T-cell (primary cell): Measurements from ENCODE around the gene SENP6. TPM values are rescaled to one million over a fixed set of nuclear protein-coding genes. Genes with fewer than 3 reads are reported as not detected.
"Not testable (repeated sequence)": the region's sequence is repeated elsewhere in the genome, so short reads cannot be mapped to it uniquely, and the experiment has no call there.

Source experiments
- ATAC-seq, 4 experiments: fragments of 200-7000 bp in 3 of 4; fragments of 150-1000 bp in 1 of 4; cut with Tn5 transposase; replicated peaks in 1 of 4; 1 replicate in 3 of 4; 2 replicates in 1 of 4; pipeline ENCODE4 v1.10.0; 2021; ENCODE audit warnings: moderate library complexity in 3 of 4, mild to moderate bottlenecking in 2 of 4, moderate number of reproducible peaks in 1 of 4
- CTCF ChIA-PET, 2 donors: fragments of 300-600 bp; sonication (Branson Sonifier 250); formaldehyde crosslinking; loops; one replicate each; lab custom pipeline; 2022; ENCODE audit warnings: antibody characterized with exemption in 2 of 2; lab: Charles Lee
- POLR2A ChIA-PET, 2 donors: fragments of 300-600 bp; sonication (Branson Sonifier 250); formaldehyde crosslinking; loops; one replicate each; lab custom pipeline; 2022; ENCODE audit warnings: antibody characterized with exemption in 2 of 2; lab: Charles Lee
- DNase-seq, 35 experiments: peaks; one replicate each; pipeline versions ENCODE4 v3.0.0 to v3.0.0-alpha.2; 2013 to 2023
- H3K27ac ChIP-seq: one replicate; pipeline ENCODE4 v1.5.1; 2013; ENCODE audit warnings: low read length
- H3K27me3 ChIP-seq, 2 experiments: replicated peaks in 1 of 2; 1 replicate in 1 of 2; 2 replicates in 1 of 2; pipeline versions ENCODE4 v1.6.1 to v1.7.0; 2013; ENCODE audit warnings: low read length in 1 of 2, mixed read lengths in 1 of 2; ENCODE audit not compliant: control insufficient read depth in 2 of 2, insufficient read depth in 2 of 2; ENCODE audit errors: extremely low read depth in 1 of 2
- H3K36me3 ChIP-seq, 2 donors: 1 replicate in 1 of 2; 2 replicates in 1 of 2; pipeline versions ENCODE4 v1.6.1 to v1.7.0; 2013; ENCODE audit warnings: low read length in 1 of 2; ENCODE audit not compliant: control insufficient read depth in 2 of 2, insufficient read depth in 1 of 2; ENCODE audit errors: extremely low read depth in 1 of 2
- H3K4me1 ChIP-seq, 2 experiments: 1 replicate in 1 of 2; 2 replicates in 1 of 2; pipeline versions ENCODE4 v1.6.1 to v1.7.0; 2013; ENCODE audit warnings: low read length in 2 of 2, mixed read lengths in 1 of 2; ENCODE audit not compliant: insufficient read depth in 2 of 2, control insufficient read depth in 1 of 2; ENCODE audit errors: extremely low read depth in 1 of 2
- H3K4me3 ChIP-seq, 2 donors: 1 replicate in 1 of 2; 2 replicates in 1 of 2; pipeline versions ENCODE4 v1.5.1 to v1.7.0; 2013; ENCODE audit warnings: mild to moderate bottlenecking in 2 of 2, low read length in 1 of 2, moderate library complexity in 1 of 2; ENCODE audit not compliant: control insufficient read depth in 1 of 2; ENCODE audit errors: extremely low read depth in 1 of 2
- H3K9me3 ChIP-seq: 2 replicates; pipeline ENCODE4 v1.7.0; 2013
- H3K27ac Mint-ChIP-seq, 2 donors: one replicate each; pipeline ENCODE4 v1.8.0; 2020 to 2021; ENCODE audit warnings: mild to moderate bottlenecking in 2 of 2, mixed read lengths in 2 of 2
- H3K27me3 Mint-ChIP-seq, 2 donors: one replicate each; pipeline ENCODE4 v1.8.0; 2021 to 2022; ENCODE audit warnings: mixed read lengths in 2 of 2
- H3K36me3 Mint-ChIP-seq: one replicate; pipeline ENCODE4 v1.8.0; 2021; ENCODE audit warnings: mixed read lengths
- H3K4me1 Mint-ChIP-seq, 3 donors: one replicate each; pipeline ENCODE4 v1.8.0; 2020 to 2022; ENCODE audit warnings: mixed read lengths in 3 of 3, mild to moderate bottlenecking in 1 of 3
- H3K4me3 Mint-ChIP-seq, 3 donors: one replicate each; pipeline ENCODE4 v1.8.0; 2020 to 2022; ENCODE audit warnings: mild to moderate bottlenecking in 3 of 3, mixed read lengths in 3 of 3, moderate library complexity in 3 of 3
- H3K9me3 Mint-ChIP-seq, 3 donors: one replicate each; pipeline ENCODE4 v1.8.0; 2020 to 2022; ENCODE audit warnings: mixed read lengths in 3 of 3
- WGBS: methylation state at CpG from one replicate; pipeline ENCODE4 v1.1.5; 2013; ENCODE audit warnings: missing lambda C conversion rate; ENCODE audit not compliant: insufficient coverage; 5-methylcytosine and 5-hydroxymethylcytosine counted together
- total RNA-seq, 35 experiments: library from RNA in 6 of 35; stranded (reverse) in 6 of 35; fragments of 120-200 nt in 1 of 35; gene quantifications; one replicate each; pipeline versions ENCODE4 v1.2.1 to v1.2.4 and lab custom pipeline; 2013 to 2026

Gene SENP6
- total RNA-seq, 5 donors from 2014 or later (not counting 1 experiment from before 2014, with no cell fraction given): 103 to 119 (median 111) TPM

- no peak for ATAC-seq
- no peak overlapping the region for H3K4me3 Mint-ChIP-seq
- no peak overlapping the region for H3K4me3 ChIP-seq
These were observed 92.7 kb downstream of the SENP6 start for GRCh38 chr6:75694406-75694805.

DNA sequence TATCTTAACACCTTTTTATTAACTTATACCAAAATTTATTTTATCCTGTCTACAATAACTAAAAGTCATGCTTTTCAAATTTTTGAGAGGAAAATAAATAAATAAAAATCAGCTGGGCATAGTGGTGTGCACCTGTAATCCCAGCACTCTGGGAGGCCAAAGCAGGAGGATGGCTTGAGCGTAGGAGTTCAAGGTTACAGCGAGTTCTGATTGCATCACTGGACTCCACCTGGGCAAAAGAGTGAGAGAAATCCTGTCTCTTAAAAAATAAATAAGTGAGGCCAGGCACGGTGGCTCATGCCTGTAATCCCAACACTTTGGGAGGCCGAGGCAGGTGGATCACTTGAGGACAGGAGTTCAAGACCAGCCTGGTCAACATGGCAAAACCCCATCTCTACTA is 106.7 kb downstream of the SENP6 start:
- H3K36me3 Mint-ChIP-seq: peaks cover 44% of the 10 kb centered on the region
- H3K9me3 ChIP-seq, H3K27me3 ChIP-seq, H3K27me3 Mint-ChIP-seq, H3K4me1 ChIP-seq, ATAC-seq, H3K4me3 ChIP-seq, H3K27ac ChIP-seq, H3K9me3 Mint-ChIP-seq, CTCF ChIA-PET, H3K27ac Mint-ChIP-seq, DNase-seq, H3K4me1 Mint-ChIP-seq, H3K4me3 Mint-ChIP-seq: not testable (repeated sequence)
- H3K36me3 ChIP-seq: peaks cover 0 to 35% of the 10 kb centered on the region in 2 donors
- POLR2A ChIA-PET: interaction anchor here in 1 of 2 donors (0.6 kb wide), 1 partner anchor 1764 kb away, joined by 4 read pairs; no protein-coding TSS in a partner anchor
- WGBS: 100% methylated on average over 3 of the region's 4 CpGs

More at GRCh38 chr6:75694406-75694805, 92.7 kb downstream of the SENP6 start:
- H3K27ac ChIP-seq: no peak overlapping the region
- no peaks in the 10 kb centered on the region for H3K4me1 ChIP-seq
- no peak for DNase-seq
- peaks cover 36% of the 10 kb centered on the region for H3K36me3 Mint-ChIP-seq
- H3K9me3 Mint-ChIP-seq: no peaks in the 10 kb centered on the region
- no peaks in the 10 kb centered on the region for H3K4me1 Mint-ChIP-seq
- no peak overlapping the region for H3K27ac Mint-ChIP-seq
- no peaks in the 10 kb centered on the region for H3K9me3 ChIP-seq
- peaks cover 3 to 18% of the 10 kb centered on the region in 2 donors for H3K36me3 ChIP-seq
- H3K27me3 ChIP-seq: no peaks in the 10 kb centered on the region
- ChIA-PET POLR2A (no interaction called here), CTCF (no interaction called here)
- no peaks in the 10 kb centered on the region for H3K27me3 Mint-ChIP-seq

DNA sequence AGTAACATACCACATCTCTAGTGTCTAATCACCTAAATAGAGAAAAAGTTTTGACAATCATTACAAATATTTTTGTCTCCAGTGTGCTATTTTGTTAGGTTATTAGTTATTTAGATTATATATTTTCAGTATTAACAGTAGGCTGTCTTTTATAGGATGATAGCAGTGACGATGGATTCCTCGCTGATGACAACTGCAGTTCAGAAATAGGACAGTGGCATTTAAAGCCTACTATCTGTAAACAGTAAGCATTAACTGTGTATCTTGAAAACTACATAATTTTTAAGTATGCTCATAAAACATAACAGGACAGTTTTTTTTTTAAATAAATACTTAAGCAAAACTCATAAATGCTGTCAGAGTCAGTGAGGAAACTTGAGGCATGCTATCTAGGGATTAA is 109.5 kb downstream of the SENP6 start:
- Histone ChIP-seq H3K27me3 (no peaks in the 10 kb centered on the region), H3K9me3 (no peaks in the 10 kb centered on the region), H3K4me1 (no peaks in the 10 kb centered on the region), H3K27ac (no peak overlapping the region), H3K36me3 (peaks cover 0 to 52% of the 10 kb centered on the region in 2 donors), H3K4me3 (no peak overlapping the region)
- H3K27ac Mint-ChIP-seq: no peak overlapping the region
- no peak overlapping the region for H3K4me3 Mint-ChIP-seq
- peaks cover 44% of the 10 kb centered on the region for H3K36me3 Mint-ChIP-seq
- DNase-seq: no peak
- no CpG with 5 or more reads among the region's 2 CpGs for WGBS
- no peaks in the 10 kb centered on the region for H3K27me3 Mint-ChIP-seq
- ChIA-PET CTCF (no interaction called here), POLR2A (no interaction called here)
- no peak for ATAC-seq
- H3K9me3 Mint-ChIP-seq: no peaks in the 10 kb centered on the region
- H3K4me1 Mint-ChIP-seq: no peaks in the 10 kb centered on the region

GRCh38 chr6:75719133-75719532 is 117.5 kb downstream of the SENP6 start:
- Histone ChIP-seq H3K9me3 (no peaks in the 10 kb centered on the region), H3K36me3 (peaks cover 0 to 15% of the 10 kb centered on the region in 2 donors), H3K4me1 (no peaks in the 10 kb centered on the region), H3K27ac (no peak overlapping the region), H3K27me3 (no peaks in the 10 kb centered on the region), H3K4me3 (no peak overlapping the region)
- 100% methylated on average over 3 of the region's 3 CpGs for WGBS
- Mint-ChIP-seq H3K9me3 (no peaks in the 10 kb centered on the region), H3K4me1 (no peaks in the 10 kb centered on the region), H3K36me3 (peaks cover 14% of the 10 kb centered on the region), H3K4me3 (no peak overlapping the region), H3K27me3 (no peaks in the 10 kb centered on the region), H3K27ac (no peak overlapping the region)
- CTCF ChIA-PET: no interaction called here
- POLR2A ChIA-PET: no interaction called here
- DNase-seq: no peak
- ATAC-seq: no peak

DNA sequence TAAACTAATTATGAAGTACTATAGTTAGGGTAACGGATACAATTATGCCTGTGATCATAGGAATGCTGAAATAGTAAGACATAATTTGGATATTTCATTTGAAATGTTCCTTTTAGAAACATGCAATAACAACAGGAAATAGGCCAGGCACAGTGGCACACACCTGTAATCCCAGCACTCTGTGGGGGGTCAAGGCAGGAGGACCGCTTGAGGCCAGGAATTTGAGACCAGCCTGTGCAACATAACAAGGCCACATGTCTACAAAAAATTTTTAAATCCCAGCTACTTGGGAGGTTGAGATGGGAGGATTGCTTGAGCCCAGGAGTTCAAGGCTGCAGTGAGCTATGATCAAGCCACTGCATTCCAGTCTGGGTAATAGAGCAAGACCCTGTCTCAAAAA is 121.7 kb downstream of the SENP6 start:
- POLR2A ChIA-PET: no interaction called here
- ATAC-seq (no peak), DNase-seq (no peak)
- Mint-ChIP-seq H3K27me3 (no peaks in the 10 kb centered on the region), H3K4me1 (no peaks in the 10 kb centered on the region), H3K36me3 (no peaks in the 10 kb centered on the region), H3K4me3 (no peak overlapping the region), H3K9me3 (no peaks in the 10 kb centered on the region), H3K27ac (no peak overlapping the region)
- H3K9me3 ChIP-seq: no peaks in the 10 kb centered on the region
- no peak overlapping the region for H3K4me3 ChIP-seq
- no peaks in the 10 kb centered on the region for H3K4me1 ChIP-seq
- no peaks in the 10 kb centered on the region for H3K27me3 ChIP-seq
- H3K36me3 ChIP-seq: no peaks in the 10 kb centered on the region
- CTCF ChIA-PET: interaction anchor here in 1 of 2 donors (0.5 to 0.8 kb wide), 3 partner anchors 129 to 457 kb away, joined by 3 to 6 read pairs (median 3); no protein-coding TSS in a partner anchor
- H3K27ac ChIP-seq: no peak overlapping the region
- no CpG with 5 or more reads among the region's 2 CpGs for WGBS

DNA sequence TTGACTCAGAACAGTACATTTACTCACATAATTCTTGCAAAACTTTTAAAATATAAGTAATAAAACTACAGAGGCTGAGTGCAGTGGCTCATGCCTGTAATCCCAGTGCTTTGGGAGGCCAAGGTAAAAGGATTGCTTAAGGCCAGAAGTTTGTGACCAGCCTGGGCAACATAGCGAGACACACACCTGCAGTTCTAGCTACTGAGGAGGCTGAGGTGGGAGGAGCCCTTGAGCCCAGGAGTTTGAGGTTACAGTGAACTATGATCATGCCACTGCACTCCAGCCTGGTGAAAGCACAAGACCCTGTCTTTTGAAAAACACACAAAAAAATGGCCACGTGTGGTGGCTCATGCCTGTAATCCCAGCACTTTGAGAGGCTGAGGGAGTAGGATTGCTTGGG is 125.5 kb downstream of the SENP6 start:
- peaks cover 0 to 2% of the 10 kb centered on the region in 2 donors for H3K27me3 Mint-ChIP-seq
- H3K4me3 ChIP-seq: no peak overlapping the region
- H3K36me3 Mint-ChIP-seq: no peaks in the 10 kb centered on the region
- H3K36me3 ChIP-seq: no peaks in the 10 kb centered on the region
- no peak overlapping the region for H3K27ac ChIP-seq
- H3K27ac Mint-ChIP-seq: no peak overlapping the region
- no peaks in the 10 kb centered on the region for H3K9me3 ChIP-seq
- ATAC-seq: no peak
- no peaks in the 10 kb centered on the region for H3K4me1 ChIP-seq
- ChIA-PET CTCF (no interaction called here), POLR2A (no interaction called here)
- no CpG with 5 or more reads among the region's 2 CpGs for WGBS
- peaks cover 0 to 4% of the 10 kb centered on the region in 2 experiments for H3K27me3 ChIP-seq
- no peak for DNase-seq
- H3K4me1 Mint-ChIP-seq: no peaks in the 10 kb centered on the region
- H3K9me3 Mint-ChIP-seq: no peaks in the 10 kb centered on the region
- H3K4me3 Mint-ChIP-seq: no peak overlapping the region

GRCh38 chr6:75731029-75731428 is 129.3 kb downstream of the SENP6 start:
- H3K4me3 Mint-ChIP-seq, CTCF ChIA-PET, H3K27me3 Mint-ChIP-seq, H3K4me3 ChIP-seq, H3K4me1 ChIP-seq, H3K9me3 ChIP-seq, ATAC-seq, H3K27ac Mint-ChIP-seq, H3K27ac ChIP-seq, H3K4me1 Mint-ChIP-seq, POLR2A ChIA-PET, H3K9me3 Mint-ChIP-seq, H3K27me3 ChIP-seq, H3K36me3 Mint-ChIP-seq, H3K36me3 ChIP-seq, DNase-seq: not testable (repeated sequence)
- 33% methylated on average over 1 of the region's 8 CpGs for WGBS
